ENCODE data around the gene EMILIN2.

The EMILIN2 gene

GRCh38 chr18:2893676-2894075 is 46.9 kb downstream of the EMILIN2 start:
- no peak overlapping the region for H3K4me3 ChIP-seq (ENCODE audit: low read length)
- no peak for TF ChIP-seq ZNF274 (IDR thresholded peaks at IDR 0.05; ENCODE audit: low read depth, low read length)

DNA sequence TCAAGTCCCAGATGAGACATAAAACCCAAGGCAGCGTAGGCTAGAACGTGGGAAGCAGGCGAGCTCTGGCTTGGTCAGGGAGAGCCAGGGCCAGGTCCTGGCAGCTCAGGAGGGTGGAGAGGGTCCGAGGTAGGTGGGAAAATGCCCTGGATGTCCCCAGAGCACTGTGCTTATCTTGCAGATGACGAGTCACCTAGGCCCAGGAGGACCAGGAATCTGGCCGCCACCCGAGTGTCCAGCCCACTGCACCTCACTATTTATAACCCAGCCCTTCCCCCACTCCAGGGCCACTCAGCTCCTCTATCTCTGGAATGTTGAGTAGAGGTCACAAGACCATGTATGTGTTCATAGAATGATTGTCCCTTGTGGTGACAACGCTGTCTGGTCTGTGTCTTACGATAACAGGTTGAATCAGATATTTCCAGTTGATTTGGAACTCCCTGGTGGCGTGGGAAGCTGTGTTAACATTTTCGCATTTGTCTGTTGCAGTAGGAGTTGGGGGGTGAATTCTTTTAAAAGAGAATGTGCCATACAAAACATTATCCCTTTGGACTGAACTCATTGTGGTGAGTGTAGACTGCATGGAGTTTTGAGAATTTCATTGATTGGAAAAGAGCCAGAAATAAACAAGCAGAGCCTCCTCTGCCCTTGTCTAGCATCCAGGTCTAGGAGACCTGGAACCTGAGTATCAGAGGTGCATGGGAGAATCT is 47.5 kb downstream of the EMILIN2 start:
- no peak for TF ChIP-seq ZNF274 (IDR thresholded peaks at IDR 0.05; ENCODE audit: low read depth, low read length)

GRCh38 chr18:2894841-2895370 is 48.1 kb downstream of the EMILIN2 start:
- TF ChIP-seq ZNF274 (IDR thresholded peaks at IDR 0.05; ENCODE audit: low read depth, low read length): no peak
- no peak overlapping the region for H3K4me3 ChIP-seq (ENCODE audit: low read length)

More for the DNA sequence above, 47.5 kb downstream of the EMILIN2 start:
- no peak overlapping the region for H3K4me3 ChIP-seq (ENCODE audit: low read length)

DNA sequence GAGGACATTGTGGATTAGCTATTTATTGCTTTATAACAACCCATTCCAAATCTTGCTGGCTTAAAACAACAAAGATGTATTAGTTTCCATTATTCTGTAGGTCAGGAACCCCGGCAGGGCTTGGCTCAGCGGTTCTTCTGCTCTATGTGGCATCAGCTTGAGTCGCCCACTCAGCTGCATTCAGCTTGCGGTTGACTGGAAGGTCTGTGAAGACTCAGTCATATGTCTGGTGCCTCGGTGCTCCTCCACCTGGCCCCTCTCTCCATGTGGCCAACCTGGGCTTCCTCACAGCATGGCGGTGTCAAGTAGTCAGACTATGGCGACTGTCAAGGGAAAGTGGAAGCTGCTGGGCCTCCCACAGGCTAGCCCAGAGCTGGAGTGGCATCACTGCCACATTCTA is 48.6 kb downstream of the EMILIN2 start:
- no peak for TF ChIP-seq ZNF274 (IDR thresholded peaks at IDR 0.05; ENCODE audit: low read depth, low read length)
- no peak overlapping the region for H3K4me3 ChIP-seq (ENCODE audit: low read length)

DNA sequence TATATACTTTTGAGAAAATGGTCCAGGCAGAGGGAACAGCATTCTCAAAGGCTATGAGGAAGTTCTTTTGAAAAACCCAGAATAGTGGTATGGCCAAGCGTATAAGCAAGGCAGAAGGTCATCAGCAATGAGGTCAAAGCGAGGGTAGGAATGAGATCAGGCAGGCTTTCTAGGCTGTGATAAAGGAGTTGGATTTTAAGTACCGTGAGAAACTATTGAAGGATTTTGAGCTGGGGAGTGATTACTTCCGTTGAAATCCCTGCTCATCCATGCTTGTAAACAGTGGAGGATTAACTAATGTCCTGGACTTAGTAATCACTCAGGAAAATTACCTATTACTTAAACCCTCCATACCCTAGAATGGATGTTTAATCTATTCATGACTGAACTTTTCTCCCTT is 50.2 kb downstream of the EMILIN2 start:
- TF ChIP-seq ZNF274 (IDR thresholded peaks at IDR 0.05; ENCODE audit: low read depth, low read length): no peak
- H3K4me3 ChIP-seq (ENCODE audit: low read length): no peak overlapping the region

- TF ChIP-seq ZNF274 (IDR thresholded peaks at IDR 0.05; ENCODE audit: low read depth, low read length): no peak
- no peak overlapping the region for H3K4me3 ChIP-seq (ENCODE audit: low read length)
Observed at GRCh38 chr18:2897448-2898185, 50.8 kb downstream of the EMILIN2 start.

DNA sequence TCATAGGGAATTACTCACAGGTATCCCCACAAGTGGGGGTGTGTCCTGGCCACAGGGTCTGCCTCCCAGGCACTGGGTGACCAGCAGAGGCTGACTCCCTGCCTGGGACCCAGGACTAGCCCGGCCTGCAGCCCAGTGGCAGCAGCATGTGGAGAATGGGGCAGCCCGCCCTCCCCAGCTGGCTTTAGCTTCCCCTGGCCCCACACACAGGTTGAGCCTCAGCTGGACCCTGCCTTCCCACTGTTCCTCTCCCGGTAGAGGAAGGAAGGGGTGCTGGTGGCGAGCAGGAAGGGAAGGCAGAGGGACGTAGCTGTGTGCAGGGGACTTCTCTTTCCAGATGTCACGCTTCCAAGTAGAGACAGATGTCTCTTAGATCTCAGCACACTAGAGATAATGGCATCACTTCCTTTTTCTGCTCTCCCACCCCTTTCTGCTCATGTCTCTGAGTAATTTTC is 51.4 kb downstream of the EMILIN2 start:
- TF ChIP-seq ZNF274 (IDR thresholded peaks at IDR 0.05; ENCODE audit: low read depth, low read length): no peak
- no peak overlapping the region for H3K4me3 ChIP-seq (ENCODE audit: low read length)

GRCh38 chr18:2900684-2901422 is 54.0 kb downstream of the EMILIN2 start:
- no peak for TF ChIP-seq ZNF274 (IDR thresholded peaks at IDR 0.05; ENCODE audit: low read depth, low read length)
- no peak overlapping the region for H3K4me3 ChIP-seq (ENCODE audit: low read length)

DNA sequence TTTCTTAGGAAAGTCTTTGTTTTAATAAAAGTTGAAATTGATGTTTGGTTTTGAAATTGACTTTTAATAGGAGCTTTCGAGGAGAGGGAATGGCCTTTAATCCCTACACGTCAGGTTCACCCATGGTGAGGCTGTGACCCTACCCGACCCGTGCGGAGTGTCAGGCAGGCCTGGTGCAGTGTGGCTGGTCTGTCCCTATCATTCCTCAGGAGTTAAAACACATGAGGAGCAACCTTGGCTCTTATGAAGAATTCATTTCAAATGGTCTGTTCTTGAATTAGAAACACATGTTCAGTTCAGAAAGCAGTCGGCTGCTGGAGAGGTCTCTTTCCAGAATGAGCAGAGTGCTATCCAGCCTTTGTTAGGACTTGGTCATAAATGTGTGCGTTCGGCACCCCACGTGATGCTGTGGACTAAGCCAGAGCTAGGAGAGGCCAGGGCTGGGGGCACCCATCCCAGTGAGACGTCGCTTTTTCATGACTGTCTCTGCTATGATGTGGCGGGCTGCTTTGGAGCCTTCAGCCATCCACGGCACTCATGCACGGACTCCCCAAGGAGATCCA is 54.7 kb downstream of the EMILIN2 start:
- H3K4me3 ChIP-seq (ENCODE audit: low read length): no peak overlapping the region
- TF ChIP-seq ZNF274 (IDR thresholded peaks at IDR 0.05; ENCODE audit: low read depth, low read length): no peak

DNA sequence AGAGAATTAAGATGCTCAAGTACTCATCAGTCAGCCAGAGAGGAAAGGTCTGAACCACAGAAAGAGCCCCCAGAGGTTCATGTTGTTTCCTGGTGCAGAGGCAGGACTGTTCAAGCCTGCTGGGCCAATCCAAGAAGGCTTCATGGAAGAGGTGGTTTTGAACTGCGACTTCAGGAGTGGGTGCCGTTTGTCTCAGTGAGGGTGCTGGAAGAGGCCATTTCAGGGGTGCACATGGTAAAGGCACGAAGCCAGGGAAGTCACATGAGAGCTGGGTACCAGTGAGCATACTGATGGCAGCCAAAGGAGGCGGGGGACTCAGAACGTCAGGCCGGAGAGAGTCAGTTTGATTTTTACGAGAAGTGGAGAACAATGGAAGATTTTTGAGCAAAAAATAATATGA is 55.5 kb downstream of the EMILIN2 start:
- no peak overlapping the region for H3K4me3 ChIP-seq (ENCODE audit: low read length)
- TF ChIP-seq ZNF274 (IDR thresholded peaks at IDR 0.05; ENCODE audit: low read depth, low read length): no peak

GRCh38 chr18:2903006-2903405 is 56.2 kb downstream of the EMILIN2 start:
- no peak for TF ChIP-seq ZNF274 (IDR thresholded peaks at IDR 0.05; ENCODE audit: low read depth, low read length)

DNA sequence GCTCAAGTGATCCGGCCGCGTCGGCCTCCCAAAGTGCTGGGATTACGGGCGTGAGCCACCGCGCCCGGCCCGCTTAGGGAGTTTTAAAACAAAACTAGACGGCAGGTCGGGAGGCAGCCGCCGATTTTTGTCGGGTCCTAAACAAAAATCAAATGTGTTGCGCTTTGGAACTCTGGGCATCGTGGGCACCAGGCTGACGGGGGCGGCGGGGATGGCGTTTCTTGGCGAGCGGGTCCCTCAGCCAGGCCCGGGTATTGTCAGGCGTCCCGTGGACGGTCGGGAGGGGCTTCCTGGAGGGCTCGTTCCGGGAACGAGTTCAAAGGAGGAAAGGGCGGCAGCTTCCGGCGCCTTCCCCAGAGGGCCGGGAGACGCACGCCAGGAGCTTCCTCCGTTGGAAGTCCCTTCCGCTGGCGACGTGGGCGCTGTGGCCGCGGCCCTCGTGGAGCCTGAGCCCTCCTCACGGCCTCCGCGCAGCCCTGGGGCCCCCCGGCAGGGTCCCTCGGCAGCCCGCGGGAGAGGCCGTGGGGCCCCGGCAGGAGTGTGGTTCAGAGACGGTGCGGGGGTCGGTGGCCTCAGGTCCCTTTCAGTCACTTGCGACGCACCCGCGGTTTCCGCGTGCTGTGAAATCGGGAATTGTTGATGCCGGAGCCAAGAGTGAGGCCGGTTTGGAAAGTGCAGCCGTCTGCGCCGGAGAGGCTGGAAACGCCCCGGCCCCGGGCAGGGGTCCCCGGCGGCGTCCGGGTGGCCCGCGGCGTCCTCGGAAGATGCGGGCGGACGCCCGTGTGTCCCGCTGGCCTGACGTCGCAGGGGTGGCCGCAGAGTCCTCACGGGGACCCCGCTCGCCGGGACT is 59.3 kb downstream of the EMILIN2 start:
- no peak for TF ChIP-seq ZNF274 (IDR thresholded peaks at IDR 0.05; ENCODE audit: low read depth, low read length)
- H3K4me3 ChIP-seq (ENCODE audit: low read length): peak overlapping the region; percentile 59; the same call in 1 of the 2 replicates

More at GRCh38 chr18:2903006-2903405, 56.2 kb downstream of the EMILIN2 start:
- H3K4me3 ChIP-seq (ENCODE audit: low read length): no peak overlapping the region
